ENCODE results near the gene PTPRC.

DNA sequence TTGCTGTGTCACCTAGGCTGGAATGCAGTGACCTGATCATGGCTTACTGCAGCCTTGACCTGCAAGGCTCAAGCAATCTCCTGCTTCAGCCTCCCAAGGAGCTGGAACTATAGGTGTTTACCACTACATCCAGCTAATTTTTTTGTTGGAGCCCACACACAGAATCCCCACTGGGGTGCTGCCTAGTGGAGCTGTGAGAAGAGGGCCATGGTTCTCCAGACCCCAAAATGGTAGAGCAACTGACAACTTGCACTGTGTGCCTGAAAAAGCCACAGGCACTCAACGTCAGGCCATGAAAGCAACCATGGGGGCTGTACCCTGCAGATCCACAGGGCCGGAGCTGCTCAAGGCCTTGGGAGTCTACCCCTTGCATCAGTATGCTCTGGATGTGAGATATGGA is 39.1 kb upstream of the PTPRC start:
- TF ChIP-seq TAF1 (IDR thresholded peaks at IDR 0.05; ENCODE audit: borderline replicate concordance, low read depth, low read length) (no peak), POLR2A (IDR thresholded peaks at IDR 0.05; ENCODE audit: low read depth, low read length) (no peak), POLR2AphosphoS5 (IDR thresholded peaks at IDR 0.05; ENCODE audit: low read depth, low read length) (no peak)

All from GM12892 (cell line).